Stimulated activated CD4-positive, alpha-beta T cell treated with anti-CD3 and anti-CD28 coated beads, Interleukin-1b, Interleukin-23, amount 100 ng/mL, for 48 hours (primary cell): ENCODE data around the gene NEU4.

Experiments used
- DNase-seq: peaks from one replicate; pipeline ENCODE4 v3.0.0-alpha.2; 2020

NEU4 gene

GRCh38 chr2:241835611-241836010 lies 26.6 kb downstream of the NEU4 start:
- no peak for DNase-seq

GRCh38 chr2:241836292-241836691 lies 27.3 kb downstream of the NEU4 start:
- no peak for DNase-seq

- no peak for DNase-seq
Measured at GRCh38 chr2:241837197-241837965, 28.4 kb downstream of the NEU4 start.

GRCh38 chr2:241841181-241842066 lies 32.4 kb downstream of the NEU4 start:
- DNase-seq, result no peak

GRCh38 chr2:241842067-241842415 lies 33.0 kb downstream of the NEU4 start:
- no peak for DNase-seq

GRCh38 chr2:241842620-241843211 lies 33.7 kb downstream of the NEU4 start:
- peak; percentile 48 for DNase-seq

GRCh38 chr2:241843321-241844065 lies 34.5 kb downstream of the NEU4 start:
- no peak for DNase-seq

GRCh38 chr2:241844066-241844728 lies 35.2 kb downstream of the NEU4 start:
- peak; percentile 90 for DNase-seq

GRCh38 chr2:241844831-241845578 lies 36.0 kb downstream of the NEU4 start:
- no peak for DNase-seq

- no peak for DNase-seq
Measured at GRCh38 chr2:241846406-241846805, 37.4 kb downstream of the NEU4 start.

- DNase-seq, result no peak
Measured at GRCh38 chr2:241848761-241849615, 40.0 kb downstream of the NEU4 start.

GRCh38 chr2:241849616-241850543 lies 40.9 kb downstream of the NEU4 start:
- no peak for DNase-seq

- no peak for DNase-seq
Measured at GRCh38 chr2:241850544-241851324, 41.7 kb downstream of the NEU4 start.

- no peak for DNase-seq
Measured at GRCh38 chr2:241851325-241852115, 42.5 kb downstream of the NEU4 start.

GRCh38 chr2:241852116-241852980 lies 43.4 kb downstream of the NEU4 start:
- DNase-seq, result no peak

- no peak for DNase-seq
Measured at GRCh38 chr2:241852981-241853631, 44.1 kb downstream of the NEU4 start.
